Measurements from ENCODE around the gene EXOC6B.

DNA sequence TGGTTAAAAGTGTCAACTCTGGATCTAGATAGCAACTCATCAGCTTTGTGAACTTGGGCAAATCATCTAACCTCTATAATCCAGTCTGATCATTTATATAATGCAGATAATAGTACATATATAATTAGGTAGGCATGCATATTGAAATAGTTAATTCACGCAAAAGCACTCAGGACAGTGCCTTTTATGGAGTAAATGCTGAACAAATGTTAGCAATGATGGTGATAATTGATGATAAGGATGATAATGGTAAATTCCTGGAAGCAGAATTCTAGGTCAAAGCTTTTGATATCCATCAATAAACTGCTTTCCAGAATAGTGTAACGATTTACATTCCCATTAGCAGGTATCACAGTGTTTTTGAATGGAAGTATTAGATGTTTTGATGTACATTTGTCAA, 618.5 kb downstream of the EXOC6B start:
- TF ChIP-seq POU2F2 (IDR thresholded peaks at IDR 0.05; ENCODE audit: low read depth, low read length) (no peak), POLR2AphosphoS5 (IDR thresholded peaks at IDR 0.05; ENCODE audit: low read depth, low read length) (no peak), TAF1 (IDR thresholded peaks at IDR 0.05; ENCODE audit: low read depth, low read length) (no peak), POLR2A (IDR thresholded peaks at IDR 0.05; ENCODE audit: low read depth, low read length) (no peak)

Data from GM12891 (cell line).